K562 (cell line): ENCODE data around the gene CCDC137.

ENCODE experiments used
- CTCF ChIP-seq, 3 experiments: IDR thresholded peaks in 2 of 3; conservative IDR thresholded peaks in 1 of 3; 2 replicates each; pipeline ENCODE4 v1.5.1; 2011 to 2012; ENCODE audit warnings: low read length in 3 of 3, mild to moderate bottlenecking in 3 of 3, control low read depth in 2 of 3, improper control_type of control experiment in 1 of 3, inconsistent platforms in 1 of 3, low read depth in 1 of 3, mixed read lengths in 1 of 3, moderate library complexity in 1 of 3; ENCODE audit not compliant: insufficient read depth in 2 of 3
- HMGXB4 ChIP-seq: sonication (generic); formaldehyde crosslinking; IDR thresholded peaks from 2 replicates; pipeline ENCODE4 v1.8.1; 2023; ENCODE audit warnings: mild to moderate bottlenecking, missing genetic modification reagents
- JUN ChIP-seq, 2 experiments: sonication (generic) in 1 of 2; formaldehyde crosslinking in 1 of 2; IDR thresholded peaks; 2 replicates each; pipeline versions ENCODE4 v1.6.1 to v1.8.0; 2012 to 2022; ENCODE audit warnings: borderline replicate concordance in 2 of 2, mild to moderate bottlenecking in 2 of 2, improper control_type of control experiment in 1 of 2, low read depth in 1 of 2, low read length in 1 of 2, missing genetic modification reagents in 1 of 2
- KDM5B ChIP-seq: fragments of 200-600 bp; sonication (generic); IDR thresholded peaks from 2 replicates; pipeline ENCODE4 v1.6.1; 2012; ENCODE audit warnings: low read depth, mild to moderate bottlenecking, moderate library complexity, low read length, control low read depth, inconsistent platforms; ENCODE audit not compliant: insufficient replicate concordance
- MIER1 ChIP-seq: fragments of 450-650 bp; IDR thresholded peaks from 2 replicates; pipeline ENCODE4 v1.6.1; 2016; ENCODE audit warnings: antibody characterized with exemption, mild to moderate bottlenecking, low read depth
- MYC ChIP-seq, 2 experiments: fragments of 250-450 bp in 1 of 2; sonication (Bioruptor Pico) in 1 of 2; IDR thresholded peaks; 2 replicates each; pipeline versions ENCODE4 v1.5.1 to v1.6.1; 2012 to 2021; ENCODE audit warnings: low read depth in 2 of 2, borderline replicate concordance in 1 of 2, improper control_type of control experiment in 1 of 2, low read length in 1 of 2, mild to moderate bottlenecking in 1 of 2, moderate library complexity in 1 of 2
- RBM22 ChIP-seq: fragments of 200-400 bp; formaldehyde crosslinking; IDR thresholded peaks from 2 replicates; pipeline ENCODE4 v1.6.1; 2018; ENCODE audit warnings: low read length, low read depth; ENCODE audit not compliant: poor library complexity, severe bottlenecking
- TBP ChIP-seq: optimal IDR thresholded peaks from 2 replicates; pipeline ENCODE3; 2011; ENCODE audit warnings: low read depth, low read length, improper control_type of control experiment
- ZNF121 ChIP-seq: sonication (generic); formaldehyde crosslinking; conservative IDR thresholded peaks from 2 replicates; pipeline ENCODE4 v1.8.0; 2022; ENCODE audit warnings: missing genetic modification reagents
- ZNF133 ChIP-seq: fragments of 250-450 bp; sonication (Bioruptor Pico); IDR thresholded peaks from 2 replicates; pipeline ENCODE4 v1.4.0; 2020; ENCODE audit warnings: mild to moderate bottlenecking
- ZNF318 ChIP-seq, 2 experiments: fragments of 450-650 bp; IDR thresholded peaks; 2 replicates each; pipeline ENCODE4 v1.6.1; 2016; ENCODE audit warnings: mild to moderate bottlenecking in 2 of 2, borderline replicate concordance in 1 of 2, low read depth in 1 of 2, moderate library complexity in 1 of 2
- ZNF431 ChIP-seq: sonication (generic); formaldehyde crosslinking; IDR thresholded peaks from 2 replicates; pipeline ENCODE4 v1.8.0; 2022; ENCODE audit warnings: mild to moderate bottlenecking, missing genetic modification reagents

GRCh38 chr17:81722184-81723120 is 55.9 kb downstream of the CCDC137 start:
- TF ChIP-seq ZNF133 (CRISPR knock-in tag) (no peak), TBP (no peak), ZNF318 (IDR thresholded peaks at IDR 0.05; ENCODE audit: borderline replicate concordance in 1 of 2, low read depth in 1 of 2) (peak in 1 of 2 experiments; percentile 60; a peak in 1 of 4 replicates), MYC (IDR thresholded peaks at IDR 0.05; ENCODE audit: low read depth, low read length) (0 out of 2 replicates have a peak, but pooled peaks have one; percentile 10), MYC (CRISPR knock-in tag; IDR thresholded peaks at IDR 0.05; ENCODE audit: borderline replicate concordance, low read depth) (no peak), MIER1 (peak; percentile 34; the same call in 1 of the 2 replicates), RBM22 (no peak), CTCF (IDR thresholded peaks at IDR 0.05 in 2 of 3, conservative IDR thresholded peaks at IDR 0.05 in 1 of 3; ENCODE audit: insufficient read depth in 2 of 3, low read depth in 1 of 3, low read length in 3 of 3) (no peak), KDM5B (no peak), ZNF431 (CRISPR knock-in tag) (no peak), HMGXB4 (no peak), JUN (IDR thresholded peaks at IDR 0.05; ENCODE audit: borderline replicate concordance, low read depth, low read length) (no peak), JUN (CRISPR knock-in tag; IDR thresholded peaks at IDR 0.05; ENCODE audit: borderline replicate concordance) (no peak), ZNF121 (CRISPR knock-in tag) (no peak)
